Measurements from ENCODE around the gene FAM53B.

The FAM53B gene

GRCh38 chr10:124636271-124636995 is 107.7 kb downstream of the FAM53B start:
- CTCF ChIA-PET = no interaction called here
- POLR2A ChIA-PET (ENCODE audit: low non-redundant PET) = no interaction called here
- TF ChIP-seq CTCF (conservative IDR thresholded peaks at IDR 0.05; ENCODE audit: low read depth) = no peak
- DNase-seq (ENCODE audit: low spot score) = no peak
- peak overlapping the region; percentile 40 for H3K27ac ChIP-seq

GRCh38 chr10:124632566-124632965 is 111.6 kb downstream of the FAM53B start:
- CTCF ChIA-PET = interaction anchor here (0.6 to 1.3 kb wide), 6 partner anchors 11 to 452 kb away, joined by 3 to 6 read pairs (median 4); no protein-coding TSS in a partner anchor
- peak; percentile 64 for DNase-seq (ENCODE audit: low spot score)
- H3K27ac ChIP-seq = peak overlapping the region; percentile 94
- no peak for TF ChIP-seq CTCF (conservative IDR thresholded peaks at IDR 0.05; ENCODE audit: low read depth)
- POLR2A ChIA-PET (ENCODE audit: low non-redundant PET) = no interaction called here

- ChIA-PET CTCF (interaction anchor here (0.6 to 1.3 kb wide), 7 partner anchors 12 to 941 kb away, joined by 3 to 6 read pairs (median 4); no protein-coding TSS in a partner anchor), POLR2A (ENCODE audit: low non-redundant PET) (no interaction called here)
- peak overlapping the region; percentile 94 for H3K27ac ChIP-seq
- peak; percentile 37; the same call in 1 of the 2 replicates for TF ChIP-seq CTCF (conservative IDR thresholded peaks at IDR 0.05; ENCODE audit: low read depth)
- DNase-seq (ENCODE audit: low spot score) = no peak
Measured at GRCh38 chr10:124632064-124632531, 112.1 kb downstream of the FAM53B start.

GRCh38 chr10:124630551-124630950 is 113.6 kb downstream of the FAM53B start:
- ChIA-PET CTCF (no interaction called here), POLR2A (ENCODE audit: low non-redundant PET) (no interaction called here)
- TF ChIP-seq CTCF (conservative IDR thresholded peaks at IDR 0.05; ENCODE audit: low read depth) = no peak

GRCh38 chr10:124629842-124630241 is 114.3 kb downstream of the FAM53B start:
- peak overlapping the region; percentile 94 for H3K27ac ChIP-seq
- no peak for TF ChIP-seq CTCF (conservative IDR thresholded peaks at IDR 0.05; ENCODE audit: low read depth)
- DNase-seq (ENCODE audit: low spot score) = no peak
- ChIA-PET CTCF (interaction anchor here (0.7 kb wide), 1 partner anchor 19 kb away, joined by 6 read pairs; no protein-coding TSS in a partner anchor), POLR2A (ENCODE audit: low non-redundant PET) (interaction anchor here (0.7 kb wide), 1 partner anchor 8 kb away, joined by 3 read pairs; no protein-coding TSS in a partner anchor)

More at GRCh38 chr10:124630551-124630950, 113.6 kb downstream of the FAM53B start:
- no peak for DNase-seq (ENCODE audit: low spot score)
- peak overlapping the region; percentile 94 for H3K27ac ChIP-seq

GRCh38 chr10:124629415-124629814 is 114.8 kb downstream of the FAM53B start:
- ChIA-PET POLR2A (ENCODE audit: low non-redundant PET) (interaction anchor here (0.7 kb wide), 1 partner anchor 8 kb away, joined by 3 read pairs; no protein-coding TSS in a partner anchor), CTCF (interaction anchor here (0.7 kb wide), 1 partner anchor 19 kb away, joined by 6 read pairs; no protein-coding TSS in a partner anchor)
- no peak for DNase-seq (ENCODE audit: low spot score)

More at GRCh38 chr10:124629415-124629814, 114.8 kb downstream of the FAM53B start:
- no peak for TF ChIP-seq CTCF (conservative IDR thresholded peaks at IDR 0.05; ENCODE audit: low read depth)
- peak overlapping the region; percentile 94 for H3K27ac ChIP-seq
